DOHH2 (cell line): ENCODE results near the gene DHRS9.

ENCODE experiments used
- CTCF ChIP-seq: fragments of 200-600 bp; sonication (generic); IDR thresholded peaks from one replicate; pipeline ENCODE4 v1.5.1; 2014; ENCODE audit warnings: antibody characterized with exemption, mild to moderate bottlenecking, low read depth, low read length; ENCODE audit not compliant: poor library complexity, severe bottlenecking
- EZH2phosphoT487 ChIP-seq: fragments of 200-600 bp; sonication (generic); IDR thresholded peaks from 2 replicates; pipeline ENCODE4 v1.6.1; 2017; ENCODE audit warnings: borderline replicate concordance, mild to moderate bottlenecking, antibody characterized with exemption, low read length, moderate library complexity, mixed read lengths

DNA sequence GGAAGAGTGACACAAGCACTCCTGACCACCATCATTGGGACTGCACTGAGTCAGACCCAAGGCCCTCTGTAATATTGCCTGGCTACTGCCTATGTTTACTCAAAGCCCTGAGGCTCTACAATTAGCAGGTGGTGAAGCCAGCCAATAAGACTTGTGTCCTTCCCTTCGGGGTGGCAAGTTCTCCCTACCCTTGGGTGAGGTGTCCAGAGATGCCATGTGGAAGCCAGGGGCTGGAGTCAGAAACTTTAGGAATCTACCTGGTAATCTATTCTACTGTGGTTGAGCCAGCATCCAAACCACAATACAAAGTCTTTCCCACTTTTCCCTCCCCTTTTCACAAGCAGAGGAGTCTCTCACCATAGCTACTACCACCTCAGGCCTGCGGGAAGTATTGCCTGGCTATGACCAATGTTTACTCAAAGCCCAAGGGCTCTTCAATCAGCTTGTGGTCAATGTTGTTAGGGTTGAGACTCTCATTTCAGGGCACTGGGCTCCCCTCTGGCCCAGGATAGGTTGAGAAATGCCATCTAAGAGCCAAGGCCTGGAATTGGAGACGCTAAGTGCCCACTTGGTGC lies 17.6 kb downstream of the DHRS9 start:
- TF ChIP-seq CTCF = no peak
- TF ChIP-seq EZH2phosphoT487 = no peak
